RWPE2 (cell line): ENCODE data around the gene BCLAF1.

Source experiments
- ATAC-seq: fragments of 200-7000 bp; cut with Tn5 transposase; 3 replicates; pipeline ENCODE4 v1.9.1; 2021; ENCODE audit warnings: low read depth
- DNase-seq: peaks from one replicate; pipeline ENCODE4 v3.0.0-alpha.2; 2020; ENCODE audit warnings: low spot score
- H3K27ac ChIP-seq: fragments of 450-650 bp; 2 replicates; pipeline ENCODE4 v1.5.1; 2017; ENCODE audit warnings: mild to moderate bottlenecking; ENCODE audit not compliant: poor library complexity, severe bottlenecking
- H3K27me3 ChIP-seq: fragments of 250-450 bp; sonication (Bioruptor Pico); 2 replicates; pipeline ENCODE4 v1.5.1; 2021; ENCODE audit warnings: mild to moderate bottlenecking, moderate library complexity; ENCODE audit not compliant: insufficient read depth, poor library complexity, severe bottlenecking
- H3K36me3 ChIP-seq: fragments of 250-450 bp; sonication (Bioruptor Pico); 2 replicates; pipeline ENCODE4 v1.5.1; 2020; ENCODE audit warnings: low read depth, mild to moderate bottlenecking, moderate library complexity
- H3K4me1 ChIP-seq: fragments of 250-450 bp; sonication (Bioruptor Pico); 2 replicates; pipeline ENCODE4 v1.5.1; 2021; ENCODE audit warnings: mild to moderate bottlenecking, moderate library complexity; ENCODE audit not compliant: insufficient read depth, poor library complexity, severe bottlenecking
- H3K4me3 ChIP-seq: fragments of 250-450 bp; sonication (Bioruptor Pico); 2 replicates; pipeline ENCODE4 v1.5.1; 2021; ENCODE audit warnings: mild to moderate bottlenecking, moderate library complexity; ENCODE audit not compliant: severe bottlenecking
- H3K9me3 ChIP-seq: fragments of 250-450 bp; sonication (Bioruptor Pico); 2 replicates; pipeline ENCODE4 v1.5.1; 2021; ENCODE audit warnings: mild to moderate bottlenecking, moderate library complexity; ENCODE audit not compliant: severe bottlenecking
- TF ChIP-seq, protein P1 (sequence below): fragments of 450-650 bp; IDR thresholded peaks from one replicate; pipeline ENCODE4 v1.5.1; 2017; ENCODE audit warnings: mild to moderate bottlenecking, moderate library complexity; ENCODE audit not compliant: poor library complexity, severe bottlenecking

BCLAF1 gene

DNA sequence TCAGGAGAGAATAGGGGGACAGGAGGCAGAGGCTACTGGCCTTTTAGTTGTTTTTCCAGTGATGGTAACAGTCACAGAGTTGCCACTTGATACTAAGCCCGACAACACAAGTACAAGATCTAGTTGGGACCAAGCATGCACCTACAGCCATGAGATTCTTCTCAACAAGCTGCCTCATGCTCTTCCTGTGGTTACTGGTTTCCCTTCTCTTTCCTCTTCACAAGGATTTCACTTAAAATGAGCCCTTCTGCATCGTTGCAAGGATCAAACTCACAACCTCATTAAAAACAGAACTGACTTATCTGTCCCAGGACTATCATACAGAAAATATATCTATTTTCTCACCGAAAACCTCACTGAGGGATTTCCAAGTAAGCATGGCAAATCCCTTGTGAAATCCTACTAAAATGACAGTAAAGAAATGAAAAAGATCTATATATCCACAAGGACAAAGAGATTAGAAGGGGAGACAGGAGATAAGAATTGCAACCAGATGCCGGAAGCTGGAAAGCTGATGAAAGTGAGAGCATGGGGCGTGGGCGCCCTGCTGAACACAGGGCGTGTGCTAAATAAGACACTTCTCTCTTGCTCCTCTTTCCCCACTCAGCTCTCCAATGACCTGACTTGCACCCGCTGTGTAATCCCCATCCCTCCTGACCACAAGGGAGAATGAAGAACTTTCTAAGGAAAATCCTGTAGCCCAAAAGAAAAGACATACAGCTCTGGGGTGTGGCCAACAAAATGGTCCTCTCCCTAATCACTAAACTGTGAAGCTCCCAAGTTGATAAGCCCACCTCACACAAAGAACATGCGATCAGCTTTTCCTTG is 53.0 kb downstream of the BCLAF1 start:
- TF ChIP-seq, protein P1, sequence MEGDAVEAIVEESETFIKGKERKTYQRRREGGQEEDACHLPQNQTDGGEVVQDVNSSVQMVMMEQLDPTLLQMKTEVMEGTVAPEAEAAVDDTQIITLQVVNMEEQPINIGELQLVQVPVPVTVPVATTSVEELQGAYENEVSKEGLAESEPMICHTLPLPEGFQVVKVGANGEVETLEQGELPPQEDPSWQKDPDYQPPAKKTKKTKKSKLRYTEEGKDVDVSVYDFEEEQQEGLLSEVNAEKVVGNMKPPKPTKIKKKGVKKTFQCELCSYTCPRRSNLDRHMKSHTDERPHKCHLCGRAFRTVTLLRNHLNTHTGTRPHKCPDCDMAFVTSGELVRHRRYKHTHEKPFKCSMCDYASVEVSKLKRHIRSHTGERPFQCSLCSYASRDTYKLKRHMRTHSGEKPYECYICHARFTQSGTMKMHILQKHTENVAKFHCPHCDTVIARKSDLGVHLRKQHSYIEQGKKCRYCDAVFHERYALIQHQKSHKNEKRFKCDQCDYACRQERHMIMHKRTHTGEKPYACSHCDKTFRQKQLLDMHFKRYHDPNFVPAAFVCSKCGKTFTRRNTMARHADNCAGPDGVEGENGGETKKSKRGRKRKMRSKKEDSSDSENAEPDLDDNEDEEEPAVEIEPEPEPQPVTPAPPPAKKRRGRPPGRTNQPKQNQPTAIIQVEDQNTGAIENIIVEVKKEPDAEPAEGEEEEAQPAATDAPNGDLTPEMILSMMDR: no peak
- Histone ChIP-seq H3K9me3 (no peaks in the 10 kb centered on the region), H3K4me3 (no peak overlapping the region), H3K27me3 (no peaks in the 10 kb centered on the region), H3K36me3 (peaks cover 46% of the 10 kb centered on the region), H3K27ac (no peak overlapping the region), H3K4me1 (no peaks in the 10 kb centered on the region)
- DNase-seq: no peak
- no peak for ATAC-seq

DNA sequence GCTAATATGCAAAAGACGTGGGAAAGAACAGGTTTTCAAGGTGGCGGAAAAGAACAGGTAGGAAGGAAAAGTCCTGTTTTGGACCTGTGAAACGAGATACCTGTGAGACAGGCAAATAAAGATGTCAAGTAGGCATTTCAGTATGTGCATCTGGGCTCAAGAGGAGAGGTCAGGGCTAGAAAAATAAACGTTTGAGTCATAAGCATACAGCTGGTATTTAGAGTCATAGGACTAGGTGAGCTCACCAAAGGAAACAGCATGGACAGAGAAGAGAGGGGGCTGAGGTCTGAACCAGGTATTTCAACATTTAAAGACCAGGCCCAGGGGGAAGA is 54.4 kb downstream of the BCLAF1 start:
- H3K27me3 ChIP-seq: no peaks in the 10 kb centered on the region
- H3K27ac ChIP-seq: no peak overlapping the region
- H3K36me3 ChIP-seq: peaks cover 39% of the 10 kb centered on the region
- no peaks in the 10 kb centered on the region for H3K9me3 ChIP-seq
- ATAC-seq (peak; percentile 64; the same call in 1 of the 3 replicates), DNase-seq (no peak)
- H3K4me3 ChIP-seq: no peak overlapping the region
- H3K4me1 ChIP-seq: no peaks in the 10 kb centered on the region
- TF ChIP-seq, protein P1: no peak

- Histone ChIP-seq H3K9me3 (no peaks in the 10 kb centered on the region), H3K36me3 (peaks cover 17% of the 10 kb centered on the region), H3K4me3 (no peak overlapping the region), H3K27me3 (no peaks in the 10 kb centered on the region), H3K27ac (no peak overlapping the region), H3K4me1 (no peaks in the 10 kb centered on the region)
- ATAC-seq (no peak), DNase-seq (no peak)
- TF ChIP-seq, protein P1: no peak
These were observed 56.9 kb downstream of the BCLAF1 start for GRCh38 chr6:136232701-136233100.

DNA sequence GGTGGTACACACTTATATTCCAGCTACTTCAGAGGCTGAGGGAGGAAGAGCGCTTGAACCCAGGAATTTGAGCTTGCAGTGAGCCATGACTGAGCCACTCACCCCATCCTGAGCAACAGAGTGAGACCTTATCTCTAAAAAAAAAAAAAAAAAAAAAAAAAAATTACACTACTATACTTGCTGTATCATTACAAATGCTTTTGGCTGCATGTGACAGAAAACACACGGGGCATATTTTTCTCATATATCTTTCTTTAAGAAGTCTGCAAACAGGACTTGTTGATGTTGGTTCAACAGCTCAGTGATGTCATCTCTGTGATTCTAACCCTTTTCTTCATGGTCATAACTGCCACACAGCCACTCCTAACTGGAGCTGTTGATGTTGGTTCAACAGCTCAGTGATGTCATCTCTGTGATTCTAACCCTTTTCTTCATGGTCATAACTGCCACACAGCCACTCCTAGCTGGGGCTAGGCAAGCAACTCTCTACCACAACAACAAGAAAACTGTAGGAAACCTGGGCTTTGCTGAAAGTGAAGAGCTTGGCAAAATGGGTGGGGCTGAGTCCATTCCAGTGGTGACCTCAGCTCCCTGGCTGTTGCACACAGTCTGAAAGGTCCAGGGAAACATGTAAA is 59.3 kb downstream of the BCLAF1 start:
- H3K4me3 ChIP-seq: no peak overlapping the region
- peaks cover 17% of the 10 kb centered on the region for H3K36me3 ChIP-seq
- no peaks in the 10 kb centered on the region for H3K9me3 ChIP-seq
- TF ChIP-seq, protein P1: no peak
- no peak for ATAC-seq
- H3K4me1 ChIP-seq: peaks cover 5% of the 10 kb centered on the region
- no peaks in the 10 kb centered on the region for H3K27me3 ChIP-seq
- DNase-seq: no peak
- H3K27ac ChIP-seq: no peak overlapping the region

GRCh38 chr6:136228814-136229213 is 60.8 kb downstream of the BCLAF1 start:
- Histone ChIP-seq H3K36me3 (peaks cover 17% of the 10 kb centered on the region), H3K27ac (no peak overlapping the region), H3K4me3 (no peak overlapping the region), H3K9me3 (no peaks in the 10 kb centered on the region), H3K27me3 (no peaks in the 10 kb centered on the region), H3K4me1 (peaks cover 5% of the 10 kb centered on the region)
- ATAC-seq: no peak
- TF ChIP-seq, protein P1: no peak
- no peak for DNase-seq
